ENCODE results near the gene HIBADH. TPM values are rescaled to one million over a fixed set of nuclear protein-coding genes. Genes with fewer than 3 reads are reported as not detected.

HIBADH gene
- total and polyA plus RNA-seq, 3 donors from 2014 or later = 49.8 to 77.4 (median 69.9) TPM

GRCh38 chr7:27636326-27637006 is 26.2 kb downstream of the HIBADH start:
- intact Hi-C loops (cut with DNase I; ENCODE audit: low total_unique reads) = no loop called here
- Histone ChIP-seq H3K9me3 (no peaks in the 10 kb centered on the region), H3K27me3 (no peaks in the 10 kb centered on the region), H3K27ac (no peak overlapping the region), H3K4me1 (peaks cover 9% of the 10 kb centered on the region), H3K4me3 (no peak overlapping the region), H3K36me3 (ENCODE audit: low read depth, missing control alignments) (no peaks in the 10 kb centered on the region)
- TF ChIP-seq, protein P1, sequence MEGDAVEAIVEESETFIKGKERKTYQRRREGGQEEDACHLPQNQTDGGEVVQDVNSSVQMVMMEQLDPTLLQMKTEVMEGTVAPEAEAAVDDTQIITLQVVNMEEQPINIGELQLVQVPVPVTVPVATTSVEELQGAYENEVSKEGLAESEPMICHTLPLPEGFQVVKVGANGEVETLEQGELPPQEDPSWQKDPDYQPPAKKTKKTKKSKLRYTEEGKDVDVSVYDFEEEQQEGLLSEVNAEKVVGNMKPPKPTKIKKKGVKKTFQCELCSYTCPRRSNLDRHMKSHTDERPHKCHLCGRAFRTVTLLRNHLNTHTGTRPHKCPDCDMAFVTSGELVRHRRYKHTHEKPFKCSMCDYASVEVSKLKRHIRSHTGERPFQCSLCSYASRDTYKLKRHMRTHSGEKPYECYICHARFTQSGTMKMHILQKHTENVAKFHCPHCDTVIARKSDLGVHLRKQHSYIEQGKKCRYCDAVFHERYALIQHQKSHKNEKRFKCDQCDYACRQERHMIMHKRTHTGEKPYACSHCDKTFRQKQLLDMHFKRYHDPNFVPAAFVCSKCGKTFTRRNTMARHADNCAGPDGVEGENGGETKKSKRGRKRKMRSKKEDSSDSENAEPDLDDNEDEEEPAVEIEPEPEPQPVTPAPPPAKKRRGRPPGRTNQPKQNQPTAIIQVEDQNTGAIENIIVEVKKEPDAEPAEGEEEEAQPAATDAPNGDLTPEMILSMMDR (IDR thresholded peaks at IDR 0.05) = no peak
- no peak for TF ChIP-seq POLR2A (IDR thresholded peaks at IDR 0.05)
- DNase-seq = no peak
- 38 to 58% methylated on average over 1 of the region's 1 CpG for WGBS, 2 donors

GRCh38 chr7:27635728-27636127 is 27.0 kb downstream of the HIBADH start:
- TF ChIP-seq, protein P1 (IDR thresholded peaks at IDR 0.05) = no peak
- no peak for TF ChIP-seq POLR2A (IDR thresholded peaks at IDR 0.05)
- Histone ChIP-seq H3K4me3 (no peak overlapping the region), H3K4me1 (peaks cover 9% of the 10 kb centered on the region), H3K36me3 (ENCODE audit: low read depth, missing control alignments) (no peaks in the 10 kb centered on the region), H3K27ac (no peak overlapping the region), H3K27me3 (no peaks in the 10 kb centered on the region), H3K9me3 (no peaks in the 10 kb centered on the region)
- intact Hi-C loops (cut with DNase I; ENCODE audit: low total_unique reads) = no loop called here
- DNase-seq = no peak
- WGBS, 2 donors = 80 to 83% methylated on average over 1 of the region's 1 CpG

- Histone ChIP-seq H3K27ac (no peak overlapping the region), H3K9me3 (no peaks in the 10 kb centered on the region), H3K36me3 (ENCODE audit: low read depth, missing control alignments) (no peaks in the 10 kb centered on the region), H3K27me3 (no peaks in the 10 kb centered on the region), H3K4me1 (peaks cover 9% of the 10 kb centered on the region), H3K4me3 (no peak overlapping the region)
- DNase-seq = no peak
- WGBS, 2 donors = 72 to 77% methylated on average over 3 of the region's 3 CpGs
- intact Hi-C loops (cut with DNase I; ENCODE audit: low total_unique reads) = no loop called here
- TF ChIP-seq, protein P1 (IDR thresholded peaks at IDR 0.05) = no peak
- no peak for TF ChIP-seq POLR2A (IDR thresholded peaks at IDR 0.05)
Observed at GRCh38 chr7:27634671-27635493, 27.8 kb downstream of the HIBADH start.

DNA sequence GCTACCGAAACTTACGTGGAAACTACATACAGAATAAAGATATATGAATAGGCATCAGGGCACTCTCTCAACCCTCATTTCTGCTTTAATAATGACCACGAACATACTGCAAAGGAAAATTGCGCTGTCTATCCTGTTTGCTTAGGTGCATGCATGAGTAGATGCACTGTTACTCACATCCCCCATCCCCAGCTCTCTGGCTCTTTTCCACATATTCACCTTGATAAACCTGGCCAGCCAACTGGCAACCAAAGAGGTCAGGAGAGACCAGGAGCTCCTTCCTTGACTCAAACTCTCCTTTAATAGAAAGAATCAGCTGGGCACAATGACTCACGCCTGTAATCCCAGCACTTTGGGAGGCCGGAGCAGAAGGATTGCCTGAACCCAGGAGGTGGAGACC is 29.6 kb downstream of the HIBADH start:
- H3K9me3 ChIP-seq = no peaks in the 10 kb centered on the region
- intact Hi-C loops (cut with DNase I; ENCODE audit: low total_unique reads) = no loop called here
- WGBS, 2 donors = 76 to 85% methylated on average over 6 of the region's 6 CpGs
- no peak for DNase-seq
- no peaks in the 10 kb centered on the region for H3K36me3 ChIP-seq (ENCODE audit: low read depth, missing control alignments)
- no peak for TF ChIP-seq POLR2A (IDR thresholded peaks at IDR 0.05)
- TF ChIP-seq, protein P1 (IDR thresholded peaks at IDR 0.05) = no peak
- no peaks in the 10 kb centered on the region for H3K27me3 ChIP-seq
- H3K27ac ChIP-seq = no peak overlapping the region
- H3K4me1 ChIP-seq = peaks cover 9% of the 10 kb centered on the region
- H3K4me3 ChIP-seq = no peak overlapping the region

Data from testis (tissue), 3 donors.